MG63 (cell line): ENCODE measurements around the gene KIF1B. TPM values are rescaled to one million over a fixed set of nuclear protein-coding genes. Genes with fewer than 3 reads are reported as not detected.

Experiments used
- DNase-seq: peaks from one replicate; pipeline ENCODE4 v3.0.0-alpha.2; 2020
- H3K27me3 ChIP-seq: fragments of 250-450 bp; sonication (Bioruptor Pico); 2 replicates; pipeline ENCODE4 v1.5.1; 2020; ENCODE audit warnings: mild to moderate bottlenecking, moderate library complexity
- H3K36me3 ChIP-seq: fragments of 250-450 bp; sonication (Bioruptor Pico); 2 replicates; pipeline ENCODE4 v1.5.1; 2020; ENCODE audit warnings: mild to moderate bottlenecking, moderate library complexity
- H3K4me3 ChIP-seq: fragments of 250-450 bp; sonication (Bioruptor Pico); 2 replicates; pipeline ENCODE4 v1.5.1; 2020; ENCODE audit warnings: mild to moderate bottlenecking, moderate library complexity
- H3K9me3 ChIP-seq: fragments of 250-450 bp; sonication (Bioruptor Pico); 2 replicates; pipeline ENCODE4 v1.5.1; 2020; ENCODE audit warnings: mild to moderate bottlenecking, moderate library complexity
- total RNA-seq: library from RNA; depleted of rRNA; stranded (reverse); fragments of >200 nt; shearing (Covaris generic); gene quantifications from 2 replicates; pipeline ENCODE4 v1.2.3, GENCODE V29; 2014; ENCODE audit warnings: low replicate concordance

Gene KIF1B
- total RNA-seq, 1 experiment from 2014 or later, result 18.1 TPM

DNA sequence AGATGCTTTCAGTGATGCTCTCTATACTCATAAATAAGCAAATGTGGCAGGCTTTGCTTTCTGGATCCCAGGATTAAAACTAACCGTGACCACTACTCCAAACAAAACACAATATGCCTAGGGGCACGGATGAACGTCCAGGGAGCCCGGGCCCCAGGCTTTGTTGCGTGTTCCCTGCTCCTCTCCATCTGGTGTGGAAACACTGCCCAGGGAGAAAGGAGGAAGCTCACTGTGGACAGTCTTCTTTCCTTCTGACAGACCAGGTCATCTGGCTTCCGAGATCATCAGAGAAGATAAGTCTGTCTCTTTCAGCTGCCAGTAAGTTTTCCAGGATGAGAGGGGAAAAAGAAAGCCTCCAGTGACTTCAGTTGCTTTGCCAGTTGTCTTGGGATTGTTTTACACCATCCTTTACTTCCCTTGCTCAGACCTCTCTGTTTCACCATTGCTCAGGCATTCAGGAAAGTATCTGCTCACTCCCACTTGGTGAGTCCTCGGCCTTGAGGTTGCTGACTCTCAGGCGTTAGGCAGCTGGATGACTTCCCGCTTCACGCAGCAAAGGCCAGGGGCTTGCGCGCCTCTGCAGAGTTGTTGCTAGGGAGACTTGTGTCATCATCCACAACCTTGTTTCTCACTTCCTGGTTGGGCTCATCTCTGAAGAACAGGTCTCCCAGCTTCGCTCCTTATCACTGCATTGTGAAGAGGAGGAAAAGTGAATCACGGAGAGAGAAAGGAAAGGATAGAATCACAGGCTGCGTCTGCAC, 167.9 kb downstream of the KIF1B start:
- H3K4me3 ChIP-seq, result no peak overlapping the region
- DNase-seq, result no peak

DNA sequence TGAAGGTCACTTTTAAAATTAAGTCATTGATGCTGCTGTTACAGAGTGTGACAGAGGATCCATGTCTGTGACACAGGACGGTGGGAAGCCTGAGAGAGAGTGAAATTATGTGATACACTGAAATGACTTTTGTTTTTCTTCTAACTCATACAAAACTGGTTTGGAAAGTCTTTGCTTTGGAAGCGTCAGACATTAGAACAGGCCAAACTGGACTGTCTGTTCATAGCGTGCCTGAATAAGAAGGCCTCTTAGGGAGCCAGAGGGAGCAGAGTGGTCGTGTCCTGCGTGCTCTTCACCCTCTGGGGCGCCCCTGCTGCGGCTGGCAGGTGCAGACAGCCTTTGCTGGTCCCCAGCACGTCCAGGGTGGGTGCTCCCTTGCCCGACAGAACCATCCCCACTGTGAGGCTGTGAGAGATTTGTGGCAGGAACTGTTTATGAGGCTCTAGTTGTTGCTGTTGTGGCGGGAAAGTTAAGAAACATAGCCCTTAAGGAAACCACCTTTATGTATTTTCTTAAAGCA, 168.8 kb downstream of the KIF1B start:
- Histone ChIP-seq H3K4me3 (no peak overlapping the region), H3K9me3 (no peaks in the 10 kb centered on the region), H3K36me3 (peaks cover 4% of the 10 kb centered on the region), H3K27me3 (no peaks in the 10 kb centered on the region)
- no peak for DNase-seq

More for the DNA sequence above, 167.9 kb downstream of the KIF1B start:
- H3K27me3 ChIP-seq, result no peaks in the 10 kb centered on the region
- no peaks in the 10 kb centered on the region for H3K9me3 ChIP-seq
- H3K36me3 ChIP-seq, result peaks cover 4% of the 10 kb centered on the region

DNA sequence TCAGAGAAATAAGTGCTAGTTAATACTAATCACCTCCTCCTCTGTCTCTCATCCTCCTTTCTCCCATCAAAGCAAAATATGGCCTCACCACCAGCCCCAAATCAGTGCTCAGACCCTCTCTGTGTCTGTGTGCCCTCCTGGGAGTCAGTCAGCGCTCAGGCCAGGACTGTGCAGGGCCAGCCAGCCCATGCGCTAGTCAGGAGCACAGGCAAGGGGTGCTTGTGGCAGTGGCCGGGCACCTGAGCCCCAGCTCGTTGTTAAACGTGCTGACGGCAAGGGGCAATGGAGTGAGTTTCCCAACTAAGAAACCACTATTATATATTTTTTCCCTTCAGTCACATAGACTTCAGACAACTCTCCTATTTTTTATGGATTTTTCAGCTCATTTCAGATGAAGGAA, 169.3 kb downstream of the KIF1B start:
- no peak for DNase-seq
- no peaks in the 10 kb centered on the region for H3K27me3 ChIP-seq
- H3K4me3 ChIP-seq, result no peak overlapping the region
- H3K36me3 ChIP-seq, result peaks cover 4% of the 10 kb centered on the region
- H3K9me3 ChIP-seq, result no peaks in the 10 kb centered on the region

DNA sequence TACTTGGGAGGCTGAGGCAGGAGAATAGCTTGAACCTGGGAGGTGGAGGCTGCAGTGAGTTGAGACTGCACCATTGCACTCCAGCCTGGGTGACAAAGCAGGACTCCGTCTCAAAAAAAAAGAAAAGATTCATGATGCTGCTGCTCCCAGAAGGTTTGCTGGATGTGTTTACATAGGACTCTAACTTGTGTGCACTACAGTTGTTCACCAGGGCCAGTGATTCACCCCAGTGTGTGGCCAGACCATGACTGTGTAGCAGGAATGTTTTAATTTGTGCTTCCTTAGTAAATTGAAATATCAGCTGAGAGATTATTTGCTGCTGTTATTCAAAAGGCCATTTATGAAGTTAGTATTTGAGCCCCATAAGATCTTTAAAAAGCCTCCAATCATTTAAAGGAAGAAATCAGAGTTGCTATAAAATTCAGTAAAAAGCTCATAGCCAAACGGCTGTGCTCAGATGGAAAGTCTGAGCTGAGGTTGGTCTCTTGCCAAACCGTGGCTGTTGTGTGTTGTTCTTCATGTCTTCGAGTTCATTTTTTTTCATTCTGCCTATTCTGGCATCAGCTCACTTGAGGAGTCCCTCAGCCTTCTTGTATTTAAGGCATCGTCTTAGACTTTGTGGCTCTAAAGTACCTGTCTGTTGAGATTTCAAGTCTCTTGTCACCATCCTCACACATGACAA, 170.4 kb downstream of the KIF1B start:
- DNase-seq, result peak; percentile 77
- Histone ChIP-seq H3K27me3 (no peaks in the 10 kb centered on the region), H3K9me3 (no peaks in the 10 kb centered on the region), H3K36me3 (peaks cover 2% of the 10 kb centered on the region), H3K4me3 (no peak overlapping the region)

DNA sequence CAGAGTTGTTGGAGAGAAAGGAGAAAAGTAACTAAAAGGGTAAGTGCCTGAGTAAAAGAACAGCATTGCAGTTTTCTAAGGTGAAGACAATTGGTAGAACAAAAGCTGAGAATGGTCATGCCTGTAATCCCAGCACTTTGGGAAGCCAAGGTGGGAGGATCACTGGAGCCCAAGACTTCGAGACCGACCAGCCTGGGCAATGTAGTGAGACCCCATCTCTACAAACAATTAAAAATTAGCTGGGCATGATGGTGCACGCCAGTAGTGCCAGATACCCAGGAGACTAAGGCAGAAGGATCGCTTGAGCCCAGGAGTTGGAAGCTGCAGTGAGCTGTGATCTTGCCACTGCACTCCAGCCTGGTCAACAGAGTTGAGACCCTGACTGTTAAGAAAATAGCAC, 173.3 kb downstream of the KIF1B start:
- Histone ChIP-seq H3K9me3 (no peaks in the 10 kb centered on the region), H3K4me3 (no peak overlapping the region), H3K27me3 (no peaks in the 10 kb centered on the region), H3K36me3 (no peaks in the 10 kb centered on the region; the same call in 1 of the 2 replicates)
- no peak for DNase-seq

DNA sequence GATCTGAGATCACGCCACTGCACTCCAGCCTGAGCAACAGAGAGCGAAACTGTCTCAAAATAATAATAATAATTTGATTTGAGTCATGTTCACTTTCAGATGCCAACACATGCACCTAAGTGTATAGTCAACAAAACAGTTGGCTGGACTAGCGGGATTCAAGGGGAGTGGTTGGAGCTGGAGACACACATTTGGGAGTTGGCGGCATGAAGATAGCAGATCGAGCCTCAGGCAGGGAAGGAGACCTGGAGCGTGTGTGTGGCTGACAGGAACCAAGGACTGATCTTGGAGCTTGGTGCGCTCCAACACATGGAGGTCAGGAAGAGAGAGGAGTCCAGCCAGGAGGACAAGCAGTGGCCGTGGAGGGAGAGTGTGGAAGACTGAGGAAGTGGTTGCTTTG, 173.8 kb downstream of the KIF1B start:
- no peak for DNase-seq
- Histone ChIP-seq H3K27me3 (no peaks in the 10 kb centered on the region), H3K9me3 (no peaks in the 10 kb centered on the region), H3K36me3 (no peaks in the 10 kb centered on the region; the same call in 1 of the 2 replicates), H3K4me3 (no peak overlapping the region)

DNA sequence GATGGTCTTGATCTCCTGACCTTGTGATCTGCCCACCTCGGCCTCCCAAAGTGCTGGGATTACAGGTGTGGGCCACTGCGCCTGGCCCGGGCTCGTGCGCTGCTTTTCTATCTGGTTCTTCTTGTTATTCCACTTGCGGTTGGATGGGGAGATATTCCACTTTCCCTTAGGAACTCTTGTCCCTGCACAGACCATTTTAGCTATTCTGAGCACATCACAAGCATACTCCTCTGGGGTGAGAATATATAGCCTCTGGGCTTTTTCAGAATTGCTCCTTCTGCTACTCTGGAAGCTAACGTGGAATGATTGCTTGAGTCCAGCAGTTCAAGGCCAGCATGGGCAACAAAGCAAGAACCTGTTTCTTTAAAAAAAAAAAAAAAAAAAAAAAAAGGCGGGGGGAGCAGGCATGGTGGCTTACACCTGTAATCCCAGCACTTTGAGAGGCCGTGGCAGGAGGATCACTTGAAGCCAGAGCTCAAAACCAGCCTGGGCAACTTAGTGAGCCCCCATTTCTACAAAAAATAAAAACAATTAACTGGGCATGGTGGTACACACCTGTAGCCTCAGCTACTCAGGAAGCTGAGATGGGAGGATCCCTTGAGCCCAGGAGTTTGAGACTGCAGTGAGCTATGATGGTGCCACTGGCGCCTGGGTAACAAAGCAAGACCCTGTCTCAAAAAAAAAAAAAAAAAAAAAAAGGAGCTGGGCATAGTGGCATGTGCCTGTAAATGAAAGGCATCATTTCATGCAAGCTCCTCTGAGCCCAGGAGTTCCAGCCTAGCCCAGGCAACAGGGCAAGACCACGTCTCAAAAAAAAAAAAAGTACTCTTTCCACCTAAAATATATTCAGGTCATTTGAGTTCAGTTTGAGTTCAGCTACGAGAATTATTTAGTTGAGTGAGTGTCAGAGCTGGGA, 176.6 kb downstream of the KIF1B start:
- DNase-seq, result no peak
- Histone ChIP-seq H3K27me3 (no peaks in the 10 kb centered on the region), H3K9me3 (no peaks in the 10 kb centered on the region), H3K4me3 (no peak overlapping the region), H3K36me3 (no peaks in the 10 kb centered on the region)

DNA sequence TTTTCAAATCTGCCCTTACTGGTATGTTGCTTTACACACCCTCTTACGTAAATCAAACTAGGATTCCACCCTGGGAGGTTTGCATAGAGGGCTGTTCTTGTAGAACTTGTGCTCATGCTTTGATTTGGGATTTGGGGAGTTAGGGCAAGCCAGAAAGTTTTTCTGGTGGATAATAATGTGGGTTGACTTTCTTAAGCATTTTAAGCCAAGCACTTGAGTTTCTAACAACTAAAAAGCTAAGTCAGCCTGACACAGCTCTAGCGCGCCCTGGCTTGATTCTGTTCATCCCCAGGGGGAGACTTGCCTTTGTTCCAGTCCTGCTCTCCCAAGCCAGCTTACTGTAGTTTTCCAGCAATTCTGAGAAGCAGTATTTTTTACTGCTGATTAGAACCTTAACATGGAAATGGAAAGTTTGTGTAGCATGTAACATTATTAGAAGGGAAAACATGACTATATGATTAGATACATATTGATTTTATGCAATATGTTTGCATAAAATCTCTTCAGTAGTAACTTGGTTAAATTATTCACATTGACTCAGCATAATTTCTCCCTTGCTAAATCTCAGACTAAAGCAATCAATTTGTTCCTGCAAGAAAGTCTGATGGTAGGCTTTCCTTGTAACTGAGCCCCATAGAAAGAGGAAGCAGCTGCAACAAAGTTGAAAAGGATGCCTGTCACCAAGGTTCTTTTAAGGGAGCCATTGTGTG, 177.5 kb downstream of the KIF1B start:
- peak; percentile 12 for DNase-seq
- H3K9me3 ChIP-seq, result no peaks in the 10 kb centered on the region
- no peaks in the 10 kb centered on the region for H3K36me3 ChIP-seq
- H3K27me3 ChIP-seq, result no peaks in the 10 kb centered on the region
- H3K4me3 ChIP-seq, result no peak overlapping the region

DNA sequence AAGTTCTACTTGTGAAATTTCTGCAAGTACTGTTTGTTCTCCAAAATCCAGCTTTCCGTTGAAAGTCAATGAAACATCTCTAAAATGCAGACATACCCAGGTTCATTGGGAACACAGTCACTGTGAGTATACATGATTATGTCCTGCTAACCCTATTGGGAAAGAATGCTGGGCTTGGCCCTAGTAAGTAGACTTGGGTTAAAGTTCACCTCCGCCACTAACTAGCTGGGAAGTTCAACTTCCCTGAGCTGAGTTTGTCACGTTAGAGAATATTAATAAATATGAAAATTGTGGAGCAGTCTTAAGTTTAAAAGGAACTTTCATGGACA, 178.0 kb downstream of the KIF1B start:
- Histone ChIP-seq H3K4me3 (no peak overlapping the region), H3K36me3 (no peaks in the 10 kb centered on the region), H3K9me3 (no peaks in the 10 kb centered on the region), H3K27me3 (no peaks in the 10 kb centered on the region)
- DNase-seq, result no peak

DNA sequence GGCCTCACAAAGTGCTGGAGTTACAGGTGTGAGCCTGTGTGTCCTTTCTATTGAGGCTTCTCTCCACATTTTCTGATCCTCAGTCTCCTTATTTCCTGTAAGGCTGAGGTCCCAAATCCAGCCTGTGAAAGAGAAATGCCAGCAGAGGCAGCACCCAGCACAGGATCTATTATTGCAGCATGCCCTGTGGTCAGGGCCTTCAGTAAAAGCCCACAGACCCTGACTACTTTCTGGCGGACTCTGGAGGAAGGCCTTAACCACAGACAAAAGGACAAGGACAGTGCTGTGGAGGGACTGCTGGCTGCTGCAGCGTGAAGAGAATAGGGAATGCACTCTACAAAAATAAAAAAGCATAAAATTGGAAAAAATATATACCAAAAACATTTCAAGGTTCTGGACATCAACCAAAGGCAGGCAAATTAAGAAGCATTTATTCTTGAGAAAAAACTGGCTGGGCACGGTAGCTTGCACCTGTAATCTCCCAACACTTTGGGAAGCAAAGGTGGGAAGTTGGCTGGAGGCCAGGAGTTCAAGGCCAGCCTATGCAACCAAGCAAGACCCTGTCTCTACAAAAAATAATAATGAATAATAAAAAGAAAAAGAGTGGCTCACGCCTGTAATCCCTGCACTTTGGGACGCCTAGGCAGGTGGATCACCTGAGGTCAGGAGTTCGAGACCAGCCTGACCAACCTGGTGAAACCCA, 179.1 kb downstream of the KIF1B start:
- DNase-seq, result no peak
- H3K4me3 ChIP-seq, result no peak overlapping the region
- H3K9me3 ChIP-seq, result peaks cover 6% of the 10 kb centered on the region

DNA sequence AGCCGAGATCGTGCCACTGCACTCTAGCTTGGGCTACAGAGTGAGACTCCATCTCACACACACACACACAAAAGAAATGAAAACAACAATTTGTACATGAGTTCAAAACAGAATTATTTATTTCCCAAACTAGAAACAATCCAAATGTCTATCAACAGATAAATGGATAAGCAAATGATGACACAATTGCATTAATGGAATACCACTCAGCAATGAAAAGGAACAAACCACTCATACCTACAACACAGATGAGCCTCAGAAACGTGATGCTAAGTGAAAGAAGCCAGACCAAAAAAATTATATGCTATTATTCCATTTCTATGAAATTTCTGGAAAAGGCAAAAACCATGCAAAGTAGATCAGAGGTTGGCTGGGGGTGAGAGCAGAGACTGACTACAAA, 186.5 kb downstream of the KIF1B start:
- Histone ChIP-seq H3K27me3 (no peaks in the 10 kb centered on the region), H3K4me3 (no peak overlapping the region), H3K9me3 (peaks cover 7% of the 10 kb centered on the region), H3K36me3 (peaks cover 6% of the 10 kb centered on the region)
- DNase-seq, result no peak

More for the DNA sequence above, 179.1 kb downstream of the KIF1B start:
- H3K36me3 ChIP-seq, result no peaks in the 10 kb centered on the region; the same call in 1 of the 2 replicates
- H3K27me3 ChIP-seq, result no peaks in the 10 kb centered on the region

DNA sequence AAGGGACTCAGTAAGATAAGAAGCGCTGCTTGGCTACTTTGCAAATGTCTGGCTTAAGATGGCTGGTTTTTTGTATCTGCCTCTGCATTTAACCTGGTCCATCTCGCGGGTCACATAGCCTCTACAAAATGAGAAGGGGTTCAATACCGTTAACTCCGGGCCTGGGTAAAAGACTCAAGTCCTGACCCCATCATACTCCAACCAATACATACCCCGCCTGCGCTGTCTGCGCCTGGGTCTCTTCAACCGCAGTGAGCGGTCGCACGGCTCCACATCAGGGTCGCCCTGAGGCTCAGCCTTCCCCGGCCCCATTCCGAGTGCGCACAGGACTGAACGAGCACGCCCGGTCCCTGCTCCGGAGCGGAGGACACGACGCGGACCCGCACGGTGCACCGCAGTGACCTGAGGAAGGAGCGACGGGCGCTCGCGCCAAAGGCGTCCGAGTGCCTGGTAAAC, 187.9 kb downstream of the KIF1B start:
- peak overlapping the region; percentile 89 for H3K4me3 ChIP-seq
- peaks cover 7% of the 10 kb centered on the region for H3K9me3 ChIP-seq
- peaks cover 18% of the 10 kb centered on the region for H3K36me3 ChIP-seq
- no peaks in the 10 kb centered on the region for H3K27me3 ChIP-seq
- no peak for DNase-seq

DNA sequence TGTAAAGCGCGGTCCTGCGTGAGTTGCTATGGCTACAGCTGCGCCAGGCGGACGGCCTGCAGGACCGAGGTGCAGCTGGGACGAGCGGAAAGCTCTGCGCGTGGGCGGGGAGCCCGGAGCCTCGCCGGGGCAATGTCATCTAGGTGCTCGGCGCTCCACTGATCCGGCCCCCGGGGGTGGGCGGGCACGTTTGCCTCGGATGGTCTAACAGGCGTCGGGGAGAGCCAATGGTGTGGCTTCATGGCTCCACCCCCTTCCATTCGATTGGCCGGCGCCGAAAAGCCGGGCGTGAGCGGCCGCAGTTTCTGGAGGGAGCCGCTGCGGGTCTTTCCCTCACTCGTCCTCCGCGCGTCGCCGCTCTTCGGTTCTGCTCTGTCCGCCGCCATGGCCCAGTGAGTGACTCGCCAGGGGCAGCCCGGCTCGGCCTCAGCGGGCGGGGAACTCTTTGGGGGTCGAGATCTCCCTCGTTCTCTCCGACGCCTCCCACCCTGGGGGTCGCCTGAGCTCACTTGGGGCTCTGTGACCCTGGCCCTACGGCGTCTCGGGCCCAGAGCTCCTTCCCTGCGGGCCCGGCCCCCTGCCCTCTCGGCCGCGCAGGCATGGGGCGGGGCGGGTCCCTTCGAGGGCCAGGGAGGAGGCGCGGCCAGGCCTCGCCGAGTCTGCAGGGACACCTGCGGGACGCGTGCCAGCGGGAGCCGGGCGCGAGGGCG, 188.5 kb downstream of the KIF1B start, which contains the start of gene PGD:
Gene PGD (plus strand): TSS at position 331 of the 710 bp plus-strand sequence. CDS start 54 bp downstream, at position 385.
- peaks cover 4% of the 10 kb centered on the region for H3K9me3 ChIP-seq
- no peaks in the 10 kb centered on the region for H3K27me3 ChIP-seq
- H3K36me3 ChIP-seq, result peaks cover 22% of the 10 kb centered on the region
- H3K4me3 ChIP-seq, result peak within 1 kb of the TSS; percentile 89
- DNase-seq, result peak; percentile 99

DNA sequence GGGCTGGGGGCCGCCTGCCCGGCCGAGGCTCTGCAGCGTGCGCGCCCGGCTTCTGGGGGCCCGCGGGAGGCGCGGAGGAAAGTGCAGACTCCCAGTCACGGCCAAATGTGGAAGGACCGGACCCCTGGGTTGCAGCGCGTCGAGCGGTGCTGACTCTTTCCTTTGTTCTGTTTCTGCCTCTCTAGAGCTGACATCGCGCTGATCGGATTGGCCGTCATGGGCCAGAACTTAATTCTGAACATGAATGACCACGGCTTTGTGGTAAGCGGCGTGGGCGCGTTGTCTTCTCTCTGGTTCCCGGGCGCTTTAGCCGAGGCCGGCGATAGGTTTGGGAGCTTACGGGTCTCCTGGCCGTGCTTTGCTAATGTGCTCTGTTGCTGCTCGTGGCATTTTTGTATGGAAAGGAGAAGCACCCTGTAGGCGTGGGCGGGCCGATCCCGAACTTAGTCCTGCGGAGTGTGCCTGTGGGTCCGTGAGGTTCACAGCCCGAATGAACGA, 189.1 kb downstream of the KIF1B start:
- Histone ChIP-seq H3K4me3 (peak overlapping the region; percentile 89), H3K9me3 (no peaks in the 10 kb centered on the region; the same call in 1 of the 2 replicates), H3K36me3 (peaks cover 28% of the 10 kb centered on the region), H3K27me3 (no peaks in the 10 kb centered on the region)
- DNase-seq, result peak; percentile 55

DNA sequence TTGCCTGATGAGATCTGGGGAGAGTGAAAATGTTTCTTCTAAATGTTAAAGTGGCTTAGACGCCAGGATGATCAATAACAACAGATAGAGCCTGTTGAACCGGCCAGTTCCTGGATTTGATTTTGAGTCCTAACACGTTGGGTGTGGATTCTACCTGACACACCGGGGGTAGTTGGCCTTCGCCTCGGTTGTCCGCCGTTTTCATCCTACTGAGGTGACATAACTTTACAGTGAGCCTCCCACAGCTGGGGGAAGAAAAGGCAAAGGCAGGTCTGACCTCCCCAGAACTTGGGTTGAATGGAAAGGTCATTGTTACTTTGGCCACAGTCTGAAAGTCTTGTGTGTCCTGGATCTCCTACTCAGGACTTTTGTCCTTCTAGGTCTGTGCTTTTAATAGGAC, 189.6 kb downstream of the KIF1B start:
- H3K4me3 ChIP-seq, result peak overlapping the region; percentile 89
- no peaks in the 10 kb centered on the region for H3K9me3 ChIP-seq
- DNase-seq, result no peak
- H3K27me3 ChIP-seq, result no peaks in the 10 kb centered on the region
- H3K36me3 ChIP-seq, result peaks cover 33% of the 10 kb centered on the region
